ENCODE data around the gene TRMT61A.

Gene TRMT61A

GRCh38 chr14:103528587-103529382 lies at the start of gene TRMT61A:
Gene TRMT61A (plus strand): TSS chr14:103529196. CDS start chr14:103529979, 783 bp downstream.
- peak; percentile 84 for DNase-seq

GRCh38 chr14:103480595-103480994 lies 48.4 kb upstream of the TRMT61A start:
- no peak for DNase-seq

- no peak for DNase-seq
Measured at GRCh38 chr14:103483600-103483999, 45.4 kb upstream of the TRMT61A start.

- no peak for DNase-seq
Measured at GRCh38 chr14:103485504-103485903, 43.5 kb upstream of the TRMT61A start.

- no peak for DNase-seq
Measured at GRCh38 chr14:103488071-103488470, 40.9 kb upstream of the TRMT61A start.

GRCh38 chr14:103488960-103489359 lies 40.0 kb upstream of the TRMT61A start:
- DNase-seq, result no peak

GRCh38 chr14:103489621-103490020 lies 39.4 kb upstream of the TRMT61A start:
- DNase-seq, result no peak

- DNase-seq, result no peak
Measured at GRCh38 chr14:103491691-103492090, 37.3 kb upstream of the TRMT61A start.

GRCh38 chr14:103492156-103492925 lies 36.7 kb upstream of the TRMT61A start:
- no peak for DNase-seq

- no peak for DNase-seq
Measured at GRCh38 chr14:103495854-103496253, 33.1 kb upstream of the TRMT61A start.

GRCh38 chr14:103496776-103497175 lies 32.2 kb upstream of the TRMT61A start:
- DNase-seq, result no peak

- no peak for DNase-seq
Measured at GRCh38 chr14:103499709-103500108, 29.3 kb upstream of the TRMT61A start.

- DNase-seq, result peak; percentile 78
Measured at GRCh38 chr14:103500148-103500990, 28.6 kb upstream of the TRMT61A start.

GRCh38 chr14:103501041-103501870 lies 27.7 kb upstream of the TRMT61A start:
- no peak for DNase-seq

GRCh38 chr14:103501921-103502669 lies 26.9 kb upstream of the TRMT61A start:
- no peak for DNase-seq

GRCh38 chr14:103502877-103503276 lies 26.1 kb upstream of the TRMT61A start:
- DNase-seq, result no peak

- DNase-seq, result no peak
Measured at GRCh38 chr14:103503296-103503695, 25.7 kb upstream of the TRMT61A start.

GRCh38 chr14:103504991-103505565 lies 23.9 kb upstream of the TRMT61A start:
- no peak for DNase-seq

- DNase-seq, result no peak
Measured at GRCh38 chr14:103507751-103508150, 21.2 kb upstream of the TRMT61A start.

GRCh38 chr14:103508521-103509329 lies 20.3 kb upstream of the TRMT61A start:
- no peak for DNase-seq
